Measurements from ENCODE around the gene NEDD9.
A peak's percentile ranks its signal among the peaks of the same experiment; 100 is the strongest.

NEDD9 gene

GRCh38 chr6:11155589-11155988 lies 76.9 kb downstream of the NEDD9 start:
- TF ChIP-seq TAF1 (IDR thresholded peaks at IDR 0.05; ENCODE audit: borderline replicate concordance, low read depth, low read length) (no peak), POLR2AphosphoS5 (IDR thresholded peaks at IDR 0.05; ENCODE audit: low read depth, low read length) (no peak), POLR2A (IDR thresholded peaks at IDR 0.05; ENCODE audit: low read depth, low read length) (no peak)
- DNase-seq (ENCODE audit: insufficient read length) (no peak), FAIRE-seq (no peak)

GRCh38 chr6:11153447-11153846 lies 79.0 kb downstream of the NEDD9 start:
- TF ChIP-seq TAF1 (IDR thresholded peaks at IDR 0.05; ENCODE audit: borderline replicate concordance, low read depth, low read length): no peak
- TF ChIP-seq POLR2A (IDR thresholded peaks at IDR 0.05; ENCODE audit: low read depth, low read length): no peak
- FAIRE-seq (no peak), DNase-seq (ENCODE audit: insufficient read length) (no peak)

- DNase-seq (ENCODE audit: insufficient read length): no peak
- no peak for FAIRE-seq
- TF ChIP-seq TAF1 (IDR thresholded peaks at IDR 0.05; ENCODE audit: borderline replicate concordance, low read depth, low read length) (no peak), POLR2AphosphoS5 (IDR thresholded peaks at IDR 0.05; ENCODE audit: low read depth, low read length) (no peak), POLR2A (IDR thresholded peaks at IDR 0.05; ENCODE audit: low read depth, low read length) (no peak)
These were observed 79.9 kb downstream of the NEDD9 start for GRCh38 chr6:11152581-11152980.

- DNase-seq (ENCODE audit: insufficient read length) (no peak), FAIRE-seq (no peak)
- TF ChIP-seq POLR2AphosphoS5 (IDR thresholded peaks at IDR 0.05; ENCODE audit: low read depth, low read length): no peak
- no peak for TF ChIP-seq POLR2A (IDR thresholded peaks at IDR 0.05; ENCODE audit: low read depth, low read length)
- no peak for TF ChIP-seq TAF1 (IDR thresholded peaks at IDR 0.05; ENCODE audit: borderline replicate concordance, low read depth, low read length)
These were observed 81.0 kb downstream of the NEDD9 start for GRCh38 chr6:11151488-11151887.

- FAIRE-seq (no peak), DNase-seq (ENCODE audit: insufficient read length) (no peak)
- TF ChIP-seq TAF1 (IDR thresholded peaks at IDR 0.05; ENCODE audit: borderline replicate concordance, low read depth, low read length): no peak
- no peak for TF ChIP-seq POLR2AphosphoS5 (IDR thresholded peaks at IDR 0.05; ENCODE audit: low read depth, low read length)
- TF ChIP-seq POLR2A (IDR thresholded peaks at IDR 0.05; ENCODE audit: low read depth, low read length): no peak
These were observed 82.9 kb downstream of the NEDD9 start for GRCh38 chr6:11149551-11149950.

- TF ChIP-seq POLR2A (IDR thresholded peaks at IDR 0.05; ENCODE audit: low read depth, low read length) (no peak), TAF1 (IDR thresholded peaks at IDR 0.05; ENCODE audit: borderline replicate concordance, low read depth, low read length) (no peak), POLR2AphosphoS5 (IDR thresholded peaks at IDR 0.05; ENCODE audit: low read depth, low read length) (no peak)
- FAIRE-seq: no peak
- no peak for DNase-seq (ENCODE audit: insufficient read length)
These were observed 86.2 kb downstream of the NEDD9 start for GRCh38 chr6:11146117-11146826.

- FAIRE-seq: peak; percentile 94
- TF ChIP-seq POLR2AphosphoS5 (IDR thresholded peaks at IDR 0.05; ENCODE audit: low read depth, low read length): no peak
- no peak for TF ChIP-seq TAF1 (IDR thresholded peaks at IDR 0.05; ENCODE audit: borderline replicate concordance, low read depth, low read length)
- no peak for TF ChIP-seq POLR2A (IDR thresholded peaks at IDR 0.05; ENCODE audit: low read depth, low read length)
- DNase-seq (ENCODE audit: insufficient read length): peak; percentile 54
These were observed 88.0 kb downstream of the NEDD9 start for GRCh38 chr6:11144393-11144851.

- DNase-seq (ENCODE audit: insufficient read length) (no peak), FAIRE-seq (no peak)
- TF ChIP-seq POLR2AphosphoS5 (IDR thresholded peaks at IDR 0.05; ENCODE audit: low read depth, low read length): no peak
- no peak for TF ChIP-seq TAF1 (IDR thresholded peaks at IDR 0.05; ENCODE audit: borderline replicate concordance, low read depth, low read length)
- no peak for TF ChIP-seq POLR2A (IDR thresholded peaks at IDR 0.05; ENCODE audit: low read depth, low read length)
These were observed 88.8 kb downstream of the NEDD9 start for GRCh38 chr6:11143394-11144371.

GRCh38 chr6:11142296-11143027 lies 90.0 kb downstream of the NEDD9 start:
- FAIRE-seq: no peak
- TF ChIP-seq POLR2A (IDR thresholded peaks at IDR 0.05; ENCODE audit: low read depth, low read length) (no peak), POLR2AphosphoS5 (IDR thresholded peaks at IDR 0.05; ENCODE audit: low read depth, low read length) (no peak), TAF1 (IDR thresholded peaks at IDR 0.05; ENCODE audit: borderline replicate concordance, low read depth, low read length) (no peak)
- no peak for DNase-seq (ENCODE audit: insufficient read length)

- no peak for TF ChIP-seq TAF1 (IDR thresholded peaks at IDR 0.05; ENCODE audit: borderline replicate concordance, low read depth, low read length)
- no peak for TF ChIP-seq POLR2A (IDR thresholded peaks at IDR 0.05; ENCODE audit: low read depth, low read length)
- TF ChIP-seq POLR2AphosphoS5 (IDR thresholded peaks at IDR 0.05; ENCODE audit: low read depth, low read length): no peak
- FAIRE-seq: no peak
These were observed 91.2 kb downstream of the NEDD9 start for GRCh38 chr6:11141295-11141694.

GRCh38 chr6:11140056-11140455 lies 92.4 kb downstream of the NEDD9 start:
- FAIRE-seq (no peak), DNase-seq (ENCODE audit: insufficient read length) (no peak)
- TF ChIP-seq POLR2AphosphoS5 (IDR thresholded peaks at IDR 0.05; ENCODE audit: low read depth, low read length): no peak
- no peak for TF ChIP-seq TAF1 (IDR thresholded peaks at IDR 0.05; ENCODE audit: borderline replicate concordance, low read depth, low read length)
- no peak for TF ChIP-seq POLR2A (IDR thresholded peaks at IDR 0.05; ENCODE audit: low read depth, low read length)

More at GRCh38 chr6:11141295-11141694, 91.2 kb downstream of the NEDD9 start:
- DNase-seq (ENCODE audit: insufficient read length): no peak

Data from GM12892 (cell line).